ENCODE data around the gene SELENOV. TPM values are rescaled to one million over a fixed set of nuclear protein-coding genes. Genes with fewer than 3 reads are reported as not detected.

Gene SELENOV
- total RNA-seq, 2 donors from 2014 or later: not detected

DNA sequence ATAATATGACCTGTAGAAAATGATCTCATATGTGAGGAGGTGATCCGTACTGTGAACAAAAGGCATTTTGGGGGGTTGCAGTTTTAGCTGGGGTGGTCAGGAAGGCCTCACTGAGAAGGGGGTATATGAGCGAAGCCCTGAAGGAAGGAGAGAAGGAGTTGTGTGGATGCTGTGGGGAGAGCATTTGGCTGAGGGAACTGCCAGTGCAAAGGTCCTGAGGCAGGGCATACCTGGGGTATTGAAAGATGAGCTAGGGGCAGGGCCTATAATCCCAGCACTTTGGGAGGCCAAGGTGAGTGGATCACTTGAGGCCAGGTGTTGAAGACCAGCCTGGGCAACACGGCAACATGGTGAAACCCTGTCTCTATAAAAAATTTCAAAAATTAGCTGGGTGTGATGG is 2.5 kb downstream of the SELENOV start:
- peaks cover 0 to 14% of the 10 kb centered on the region in 2 donors for H3K4me1 ChIP-seq
- TF ChIP-seq, protein P1, sequence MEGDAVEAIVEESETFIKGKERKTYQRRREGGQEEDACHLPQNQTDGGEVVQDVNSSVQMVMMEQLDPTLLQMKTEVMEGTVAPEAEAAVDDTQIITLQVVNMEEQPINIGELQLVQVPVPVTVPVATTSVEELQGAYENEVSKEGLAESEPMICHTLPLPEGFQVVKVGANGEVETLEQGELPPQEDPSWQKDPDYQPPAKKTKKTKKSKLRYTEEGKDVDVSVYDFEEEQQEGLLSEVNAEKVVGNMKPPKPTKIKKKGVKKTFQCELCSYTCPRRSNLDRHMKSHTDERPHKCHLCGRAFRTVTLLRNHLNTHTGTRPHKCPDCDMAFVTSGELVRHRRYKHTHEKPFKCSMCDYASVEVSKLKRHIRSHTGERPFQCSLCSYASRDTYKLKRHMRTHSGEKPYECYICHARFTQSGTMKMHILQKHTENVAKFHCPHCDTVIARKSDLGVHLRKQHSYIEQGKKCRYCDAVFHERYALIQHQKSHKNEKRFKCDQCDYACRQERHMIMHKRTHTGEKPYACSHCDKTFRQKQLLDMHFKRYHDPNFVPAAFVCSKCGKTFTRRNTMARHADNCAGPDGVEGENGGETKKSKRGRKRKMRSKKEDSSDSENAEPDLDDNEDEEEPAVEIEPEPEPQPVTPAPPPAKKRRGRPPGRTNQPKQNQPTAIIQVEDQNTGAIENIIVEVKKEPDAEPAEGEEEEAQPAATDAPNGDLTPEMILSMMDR (IDR thresholded peaks at IDR 0.05): no peak
- no peaks in the 10 kb centered on the region for H3K9me3 ChIP-seq
- no peaks in the 10 kb centered on the region for H3K36me3 ChIP-seq
- no peak for DNase-seq (ENCODE audit: low spot score)
- H3K4me3 ChIP-seq: no peak overlapping the region
- peaks cover 8 to 26% of the 10 kb centered on the region in 2 donors for H3K27me3 ChIP-seq
- H3K27ac ChIP-seq: no peak overlapping the region

DNA sequence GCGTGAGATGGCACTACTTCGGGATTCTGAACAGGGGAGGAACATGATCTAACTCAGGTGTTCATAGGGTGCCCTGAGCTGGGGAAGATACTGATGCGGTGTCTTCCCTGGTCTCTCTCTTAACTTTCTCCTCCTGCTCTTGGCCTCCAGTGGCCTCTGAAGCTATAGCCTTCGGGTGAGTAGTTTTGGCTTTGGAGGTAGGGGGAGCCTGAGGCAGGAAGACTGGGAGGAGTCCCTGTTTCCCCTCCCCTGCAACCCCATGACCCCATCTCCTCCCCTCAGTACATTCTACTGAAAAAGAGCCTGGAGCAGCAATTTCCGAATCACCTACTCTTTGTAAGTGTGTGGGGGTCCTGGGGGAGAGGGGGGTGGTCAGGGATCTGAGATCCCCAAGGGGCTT is 3.5 kb downstream of the SELENOV start:
- no peak for DNase-seq (ENCODE audit: low spot score)
- H3K36me3 ChIP-seq: no peaks in the 10 kb centered on the region
- no peak overlapping the region for H3K4me3 ChIP-seq
- H3K27ac ChIP-seq: no peak overlapping the region
- TF ChIP-seq, protein P1 (IDR thresholded peaks at IDR 0.05): no peak
- H3K4me1 ChIP-seq: peaks cover 0 to 14% of the 10 kb centered on the region in 2 donors
- no peaks in the 10 kb centered on the region for H3K9me3 ChIP-seq
- H3K27me3 ChIP-seq: peaks cover 8 to 26% of the 10 kb centered on the region in 2 donors

DNA sequence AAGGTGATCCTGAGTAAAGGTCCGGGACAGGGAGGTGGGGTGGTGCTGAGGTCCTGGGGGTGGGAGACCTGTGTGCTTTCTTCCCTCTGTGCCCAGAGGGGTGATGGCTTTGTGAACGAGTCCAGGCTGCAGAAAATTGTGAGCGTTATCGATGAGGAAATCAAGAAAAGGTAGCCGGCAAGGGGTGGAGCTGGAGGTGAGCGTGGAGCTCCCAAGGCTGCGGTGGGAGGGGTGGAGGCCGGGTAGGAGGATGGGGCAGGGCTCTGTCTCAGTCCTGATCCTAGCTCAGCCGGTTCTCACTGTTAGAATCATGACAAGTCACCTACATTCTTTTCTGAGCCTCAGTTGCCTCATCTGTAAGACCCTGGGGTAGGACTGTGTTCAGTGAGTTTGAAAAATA is 4.0 kb downstream of the SELENOV start:
- no peak for DNase-seq (ENCODE audit: low spot score)
- Histone ChIP-seq H3K27me3 (peaks cover 8 to 23% of the 10 kb centered on the region in 2 donors), H3K4me1 (peaks cover 0 to 14% of the 10 kb centered on the region in 2 donors), H3K36me3 (no peaks in the 10 kb centered on the region), H3K9me3 (no peaks in the 10 kb centered on the region), H3K4me3 (no peak overlapping the region), H3K27ac (no peak overlapping the region)
- TF ChIP-seq, protein P1 (IDR thresholded peaks at IDR 0.05): no peak

DNA sequence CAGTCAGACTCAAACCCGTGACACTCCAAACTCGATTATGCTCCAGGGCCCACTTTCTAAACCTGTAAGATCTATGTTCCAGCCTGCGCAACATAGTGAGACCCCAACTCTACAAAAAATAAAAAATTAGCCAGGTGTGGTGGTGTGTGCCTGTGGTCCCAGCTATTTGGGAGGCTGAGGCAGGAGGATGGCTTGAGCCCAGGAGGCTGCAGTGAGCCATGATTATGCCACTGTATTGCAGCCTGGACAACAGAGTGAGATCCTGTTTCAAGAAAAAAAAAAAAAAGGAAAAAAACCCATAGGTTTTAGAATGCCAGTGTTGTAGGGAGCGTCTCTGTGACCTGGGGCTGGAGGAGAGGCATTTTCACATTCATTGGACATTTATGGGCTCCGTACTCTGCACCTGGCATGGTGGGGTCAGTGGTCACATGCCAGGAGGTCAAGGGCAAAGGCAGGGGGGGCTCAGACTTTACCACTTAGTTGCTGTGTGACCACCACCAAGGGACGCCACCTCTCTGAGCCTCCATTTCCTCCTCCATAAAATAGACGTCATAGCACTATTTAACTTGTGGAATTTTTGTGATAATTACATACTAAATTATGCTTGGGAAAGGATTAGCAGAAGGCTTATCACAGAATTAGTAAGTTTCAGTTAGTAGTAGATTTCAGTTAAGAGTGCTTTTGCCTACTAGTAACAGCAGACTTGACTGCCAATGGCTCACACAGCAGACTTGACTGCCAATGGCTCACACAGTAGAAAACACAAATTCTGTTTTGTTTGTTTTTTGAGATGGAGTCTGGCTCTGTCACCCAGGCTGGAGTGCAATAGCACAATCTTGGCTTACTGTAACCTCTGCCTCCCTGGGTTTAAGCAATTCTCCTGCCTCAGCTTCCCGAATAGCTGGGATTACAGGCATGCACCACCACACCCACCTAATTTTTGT is 5.9 kb downstream of the SELENOV start:
- Histone ChIP-seq H3K36me3 (no peaks in the 10 kb centered on the region), H3K4me1 (peaks cover 0 to 2% of the 10 kb centered on the region in 2 donors), H3K27ac (no peak overlapping the region), H3K27me3 (peaks cover 0 to 5% of the 10 kb centered on the region in 2 donors), H3K4me3 (no peak overlapping the region), H3K9me3 (no peaks in the 10 kb centered on the region)
- TF ChIP-seq, protein P1 (IDR thresholded peaks at IDR 0.05): no peak
- DNase-seq (ENCODE audit: low spot score): no peak

DNA sequence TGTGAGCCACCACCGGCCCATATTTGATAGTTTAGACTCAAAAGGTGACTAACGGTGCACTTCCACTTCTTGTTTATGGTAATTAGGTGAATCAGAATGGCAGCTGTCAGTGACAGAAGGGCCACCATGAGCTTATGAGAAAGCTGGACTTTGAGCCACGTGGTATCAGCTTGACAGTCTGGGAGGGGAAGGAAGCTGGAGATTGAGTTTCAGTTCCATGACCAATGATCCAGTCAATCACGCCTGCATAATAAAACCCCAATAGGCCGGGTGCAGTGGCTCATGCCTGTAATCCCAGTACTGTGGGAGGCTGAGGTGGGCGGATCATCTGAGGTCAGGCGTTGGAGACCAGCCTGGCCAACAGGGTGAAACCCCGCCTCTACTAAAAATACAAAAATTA is 9.6 kb downstream of the SELENOV start:
- Histone ChIP-seq H3K4me1 (no peaks in the 10 kb centered on the region), H3K27me3 (no peaks in the 10 kb centered on the region), H3K9me3 (no peaks in the 10 kb centered on the region), H3K4me3 (no peak overlapping the region), H3K36me3 (no peaks in the 10 kb centered on the region), H3K27ac (no peak overlapping the region)
- no peak for DNase-seq (ENCODE audit: low spot score)
- TF ChIP-seq, protein P1 (IDR thresholded peaks at IDR 0.05): no peak
